Measurements from ENCODE around the gene TPR. TPM values are rescaled to one million over a fixed set of nuclear protein-coding genes. Genes with fewer than 3 reads are reported as not detected.

The TPR gene
- total and polyA plus RNA-seq, 2 donors (not counting 1 experiment from before 2014, with no cell fraction given) = 30.0 to 141 TPM

DNA sequence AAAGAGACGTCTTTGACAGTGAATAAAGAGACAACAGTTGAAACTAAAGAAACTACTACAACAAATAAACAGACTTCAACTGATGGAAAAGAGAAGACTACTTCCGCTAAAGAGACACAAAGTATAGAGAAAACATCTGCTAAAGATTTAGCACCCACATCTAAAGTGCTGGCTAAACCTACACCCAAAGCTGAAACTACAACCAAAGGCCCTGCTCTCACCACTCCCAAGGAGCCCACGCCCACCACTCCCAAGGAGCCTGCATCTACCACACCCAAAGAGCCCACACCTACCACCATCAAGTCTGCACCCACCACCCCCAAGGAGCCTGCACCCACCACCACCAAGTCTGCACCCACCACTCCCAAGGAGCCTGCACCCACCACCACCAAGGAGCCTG lies 68.5 kb downstream of the TPR start:
- no peaks in the 10 kb centered on the region for H3K4me1 ChIP-seq (ENCODE audit: control insufficient read depth in 2 of 2, insufficient read depth in 2 of 2, low read length in 2 of 2)

More for the DNA sequence above, 68.5 kb downstream of the TPR start:
- peaks cover 0 to 3% of the 10 kb centered on the region in 2 experiments for H3K36me3 ChIP-seq (replicated peaks in 1 of 2; ENCODE audit: control extremely low read depth in 1 of 2, control insufficient read depth in 1 of 2, extremely low read depth in 1 of 2, insufficient read depth in 2 of 2, low read length in 1 of 2)
- no peak overlapping the region for H3K27ac ChIP-seq (ENCODE audit: low read length in 2 of 2)
- POLR2A ChIA-PET = no interaction called here
- H3K4me2 ChIP-seq (replicated peaks; ENCODE audit: low read depth, low read length, poor library complexity, severe bottlenecking) = no peak overlapping the region
- Mint-ChIP-seq H3K4me3 (no peak overlapping the region), H3K9me3 (ENCODE audit: insufficient read depth) (no peaks in the 10 kb centered on the region), H3K4me1 (peaks cover 9% of the 10 kb centered on the region), H3K27me3 (no peaks in the 10 kb centered on the region), H3K27ac (no peak overlapping the region)
- no peak for DNase-seq
- intact Hi-C loops (cut with micrococcal nuclease) = no loop called here
- no peak overlapping the region for H2AFZ ChIP-seq (ENCODE audit: insufficient read depth, low read depth, low read length, poor library complexity, severe bottlenecking)
- H3K27me3 ChIP-seq (replicated peaks in 1 of 4; ENCODE audit: control extremely low read depth in 1 of 4, control insufficient read depth in 3 of 4, insufficient read depth in 4 of 4, low read length in 3 of 4) = no peaks in the 10 kb centered on the region
- H3K4me3 ChIP-seq (ENCODE audit: control extremely low read depth in 1 of 5, extremely low read depth in 1 of 5, insufficient read depth in 1 of 5, low read depth in 2 of 5, low read length in 4 of 5) = no peak overlapping the region
- WGBS (ENCODE audit: insufficient coverage) = 94% methylated on average over 2 of the region's 3 CpGs
- CTCF ChIA-PET = no interaction called here
- no peaks in the 10 kb centered on the region for H3K9me3 ChIP-seq (ENCODE audit: control extremely low read depth in 1 of 3, control insufficient read depth in 2 of 3, insufficient read depth in 1 of 3, low read length in 2 of 3)
- no peaks in the 10 kb centered on the region for H4K20me1 ChIP-seq (ENCODE audit: control insufficient read depth, insufficient read depth, low read length, poor library complexity, severe bottlenecking)
- no peaks in the 10 kb centered on the region for H3K79me2 ChIP-seq (ENCODE audit: control insufficient read depth, insufficient read depth, low read length)
- TF ChIP-seq, protein P1, sequence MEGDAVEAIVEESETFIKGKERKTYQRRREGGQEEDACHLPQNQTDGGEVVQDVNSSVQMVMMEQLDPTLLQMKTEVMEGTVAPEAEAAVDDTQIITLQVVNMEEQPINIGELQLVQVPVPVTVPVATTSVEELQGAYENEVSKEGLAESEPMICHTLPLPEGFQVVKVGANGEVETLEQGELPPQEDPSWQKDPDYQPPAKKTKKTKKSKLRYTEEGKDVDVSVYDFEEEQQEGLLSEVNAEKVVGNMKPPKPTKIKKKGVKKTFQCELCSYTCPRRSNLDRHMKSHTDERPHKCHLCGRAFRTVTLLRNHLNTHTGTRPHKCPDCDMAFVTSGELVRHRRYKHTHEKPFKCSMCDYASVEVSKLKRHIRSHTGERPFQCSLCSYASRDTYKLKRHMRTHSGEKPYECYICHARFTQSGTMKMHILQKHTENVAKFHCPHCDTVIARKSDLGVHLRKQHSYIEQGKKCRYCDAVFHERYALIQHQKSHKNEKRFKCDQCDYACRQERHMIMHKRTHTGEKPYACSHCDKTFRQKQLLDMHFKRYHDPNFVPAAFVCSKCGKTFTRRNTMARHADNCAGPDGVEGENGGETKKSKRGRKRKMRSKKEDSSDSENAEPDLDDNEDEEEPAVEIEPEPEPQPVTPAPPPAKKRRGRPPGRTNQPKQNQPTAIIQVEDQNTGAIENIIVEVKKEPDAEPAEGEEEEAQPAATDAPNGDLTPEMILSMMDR (IDR thresholded peaks at IDR 0.05) = no peak
- TF ChIP-seq EZH2 (IDR thresholded peaks at IDR 0.05; ENCODE audit: borderline replicate concordance, insufficient read depth, low read depth, low read length, poor library complexity, severe bottlenecking) = no peak
- no peak overlapping the region for H3K9ac ChIP-seq (ENCODE audit: low read length)
- ATAC-seq (ENCODE audit: low read depth) = no peak

Data from B cell (primary cell).